GM10266 (cell line): ENCODE results near the gene IL12RB1.
A peak's percentile ranks its signal among the peaks of the same experiment; 100 is the strongest.

Experiments
- DNase-seq: peaks from one replicate; pipeline ENCODE4 v3.0.0; 2012; ENCODE audit errors: extremely low spot score
- TF ChIP-seq, protein P1 (sequence below): IDR thresholded peaks from 2 replicates; pipeline ENCODE4 v1.5.1; 2012; ENCODE audit warnings: mild to moderate bottlenecking, low read depth; ENCODE audit not compliant: control insufficient read depth, insufficient read depth; ENCODE audit errors: missing control alignments

IL12RB1 gene

DNA sequence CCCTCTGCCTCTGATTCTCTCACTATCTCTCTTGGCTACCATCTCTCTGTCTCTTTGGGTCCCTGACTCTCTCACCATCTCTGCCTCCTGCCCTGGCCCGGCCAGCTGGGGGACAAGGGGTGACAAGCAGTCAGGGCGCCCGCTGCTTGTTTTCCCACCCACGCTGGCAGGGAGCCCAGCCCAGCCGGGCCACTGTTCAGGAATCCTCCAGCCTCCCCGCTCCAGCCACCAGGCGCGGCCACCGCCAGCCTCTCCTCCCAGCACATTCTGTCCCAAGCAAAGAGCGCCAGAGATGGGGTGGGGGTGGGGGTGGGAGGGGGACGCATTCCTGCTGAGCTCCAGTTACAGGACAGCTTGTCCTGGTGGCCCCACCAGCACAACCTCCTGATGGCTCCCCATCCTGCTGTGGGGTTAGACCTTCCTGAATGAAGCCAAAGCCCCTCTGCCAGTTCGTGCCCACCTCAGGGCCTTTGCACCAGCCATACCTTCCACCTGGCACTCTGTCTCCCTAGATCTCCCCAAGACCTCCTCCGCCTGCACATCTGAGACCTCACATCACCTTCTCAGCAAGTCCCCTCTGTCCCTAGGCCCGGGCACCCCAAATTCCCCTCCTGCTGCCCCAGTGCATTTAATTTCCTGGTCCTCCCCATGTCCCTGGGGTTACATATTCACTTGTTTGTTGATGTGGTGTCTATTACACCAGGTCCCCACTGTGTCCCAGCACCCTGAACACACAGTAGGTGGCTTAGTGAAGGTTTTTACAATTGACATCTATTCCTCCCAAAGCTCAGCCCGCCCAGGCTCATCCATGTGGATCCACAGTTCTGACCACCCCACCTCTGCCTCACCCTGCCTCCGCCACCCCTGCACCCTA lies 66.3 kb downstream of the IL12RB1 start:
- TF ChIP-seq, protein P1, sequence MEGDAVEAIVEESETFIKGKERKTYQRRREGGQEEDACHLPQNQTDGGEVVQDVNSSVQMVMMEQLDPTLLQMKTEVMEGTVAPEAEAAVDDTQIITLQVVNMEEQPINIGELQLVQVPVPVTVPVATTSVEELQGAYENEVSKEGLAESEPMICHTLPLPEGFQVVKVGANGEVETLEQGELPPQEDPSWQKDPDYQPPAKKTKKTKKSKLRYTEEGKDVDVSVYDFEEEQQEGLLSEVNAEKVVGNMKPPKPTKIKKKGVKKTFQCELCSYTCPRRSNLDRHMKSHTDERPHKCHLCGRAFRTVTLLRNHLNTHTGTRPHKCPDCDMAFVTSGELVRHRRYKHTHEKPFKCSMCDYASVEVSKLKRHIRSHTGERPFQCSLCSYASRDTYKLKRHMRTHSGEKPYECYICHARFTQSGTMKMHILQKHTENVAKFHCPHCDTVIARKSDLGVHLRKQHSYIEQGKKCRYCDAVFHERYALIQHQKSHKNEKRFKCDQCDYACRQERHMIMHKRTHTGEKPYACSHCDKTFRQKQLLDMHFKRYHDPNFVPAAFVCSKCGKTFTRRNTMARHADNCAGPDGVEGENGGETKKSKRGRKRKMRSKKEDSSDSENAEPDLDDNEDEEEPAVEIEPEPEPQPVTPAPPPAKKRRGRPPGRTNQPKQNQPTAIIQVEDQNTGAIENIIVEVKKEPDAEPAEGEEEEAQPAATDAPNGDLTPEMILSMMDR = no peak
- DNase-seq = no peak

DNA sequence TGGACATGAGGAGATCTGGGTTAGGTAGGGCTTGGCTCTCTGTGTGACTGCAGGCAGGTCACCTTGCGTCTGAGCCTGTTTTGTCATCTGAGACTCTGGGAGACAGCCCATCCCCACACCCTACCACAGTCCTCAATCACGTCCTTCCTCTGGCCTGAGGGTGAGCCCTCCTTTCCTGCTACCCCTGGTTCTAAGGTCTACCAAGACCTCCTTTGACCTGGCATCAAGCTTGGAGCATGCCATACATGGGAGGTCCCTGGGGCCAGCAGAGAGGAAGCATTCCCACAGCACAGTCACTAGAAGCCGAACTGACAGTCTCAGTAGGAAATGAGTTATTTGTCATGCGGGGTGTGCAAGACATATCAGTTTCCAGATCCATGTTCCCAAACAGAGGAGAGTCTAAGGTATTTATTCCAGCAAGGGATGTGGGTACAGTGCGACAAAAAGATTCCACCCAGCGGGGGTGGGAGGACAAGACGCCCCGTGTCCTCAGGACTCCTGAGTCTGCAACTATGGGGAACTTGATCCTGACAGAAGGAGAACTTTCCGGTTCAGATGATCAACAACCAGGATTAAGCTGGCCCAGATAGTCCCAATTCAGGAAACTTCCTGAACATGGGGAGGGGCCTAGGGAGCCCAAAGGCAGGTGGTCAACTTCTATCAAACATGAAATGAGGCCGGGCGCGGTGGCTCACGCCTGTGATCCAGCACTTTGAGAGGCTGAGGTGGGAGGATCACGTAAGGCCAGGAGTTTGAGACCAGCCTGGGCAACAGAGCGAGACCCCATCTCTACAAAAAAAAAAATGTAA lies 69.3 kb downstream of the IL12RB1 start:
- DNase-seq = peak; percentile 2
- TF ChIP-seq, protein P1 = no peak

GRCh38 chr19:18016209-18016910 lies 70.4 kb downstream of the IL12RB1 start:
- TF ChIP-seq, protein P1 = no peak
- no peak for DNase-seq

DNA sequence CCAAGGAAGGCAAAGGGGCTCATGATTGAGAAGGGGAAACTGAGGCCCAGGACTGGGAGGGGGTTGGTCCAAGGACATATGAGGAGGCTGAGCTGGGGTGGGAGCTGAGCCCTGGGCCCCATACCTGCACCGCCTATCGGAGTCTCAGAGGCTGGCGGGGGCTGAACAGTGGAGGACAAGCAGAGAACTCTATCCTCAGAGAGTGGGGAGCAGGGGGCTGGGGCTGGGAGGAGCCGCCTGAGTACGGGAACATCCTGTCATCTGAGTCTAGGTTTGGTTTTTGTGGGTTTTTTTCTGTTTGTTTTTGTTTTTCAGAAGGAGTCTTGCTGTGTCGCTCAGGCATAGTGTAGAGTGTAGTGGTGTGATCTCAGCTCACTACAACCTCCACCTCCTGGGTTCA lies 72.5 kb downstream of the IL12RB1 start:
- TF ChIP-seq, protein P1 = no peak
- DNase-seq = no peak

GRCh38 chr19:18013210-18014111 lies 73.3 kb downstream of the IL12RB1 start:
- no peak for DNase-seq
- TF ChIP-seq, protein P1 = no peak

- DNase-seq = no peak
- TF ChIP-seq, protein P1 = no peak
Observed at GRCh38 chr19:18010149-18010548, 76.6 kb downstream of the IL12RB1 start.
